Measurements from ENCODE around the gene NME7. TPM values are rescaled to one million over a fixed set of nuclear protein-coding genes. Genes with fewer than 3 reads are reported as not detected.

Gene NME7
- total RNA-seq, 4 donors from 2014 or later: 14.1 to 42.6 (median 25.0) TPM

DNA sequence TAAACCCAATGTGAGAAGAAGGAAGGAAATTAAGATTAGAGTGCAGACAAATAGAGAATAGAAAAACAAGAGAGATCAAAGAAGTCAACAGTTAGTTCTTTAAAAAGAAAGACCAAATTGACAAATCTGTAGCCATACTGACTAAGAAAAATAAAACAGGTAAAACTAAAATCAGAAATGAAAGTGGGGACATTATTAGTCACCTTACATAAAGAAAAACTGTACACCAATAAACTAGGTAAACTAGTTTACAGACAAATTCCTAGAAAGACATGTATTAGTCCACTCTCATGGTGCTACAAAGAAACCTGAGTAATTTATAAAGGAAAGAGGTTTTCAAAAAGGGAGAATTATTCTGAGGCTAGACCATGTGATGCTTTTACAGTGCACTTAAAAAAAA, 22.7 kb upstream of the NME7 start:
- TF ChIP-seq, protein P1, sequence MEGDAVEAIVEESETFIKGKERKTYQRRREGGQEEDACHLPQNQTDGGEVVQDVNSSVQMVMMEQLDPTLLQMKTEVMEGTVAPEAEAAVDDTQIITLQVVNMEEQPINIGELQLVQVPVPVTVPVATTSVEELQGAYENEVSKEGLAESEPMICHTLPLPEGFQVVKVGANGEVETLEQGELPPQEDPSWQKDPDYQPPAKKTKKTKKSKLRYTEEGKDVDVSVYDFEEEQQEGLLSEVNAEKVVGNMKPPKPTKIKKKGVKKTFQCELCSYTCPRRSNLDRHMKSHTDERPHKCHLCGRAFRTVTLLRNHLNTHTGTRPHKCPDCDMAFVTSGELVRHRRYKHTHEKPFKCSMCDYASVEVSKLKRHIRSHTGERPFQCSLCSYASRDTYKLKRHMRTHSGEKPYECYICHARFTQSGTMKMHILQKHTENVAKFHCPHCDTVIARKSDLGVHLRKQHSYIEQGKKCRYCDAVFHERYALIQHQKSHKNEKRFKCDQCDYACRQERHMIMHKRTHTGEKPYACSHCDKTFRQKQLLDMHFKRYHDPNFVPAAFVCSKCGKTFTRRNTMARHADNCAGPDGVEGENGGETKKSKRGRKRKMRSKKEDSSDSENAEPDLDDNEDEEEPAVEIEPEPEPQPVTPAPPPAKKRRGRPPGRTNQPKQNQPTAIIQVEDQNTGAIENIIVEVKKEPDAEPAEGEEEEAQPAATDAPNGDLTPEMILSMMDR (IDR thresholded peaks at IDR 0.05): no peak
- no peak for TF ChIP-seq POLR2A (IDR thresholded peaks at IDR 0.05)
- intact Hi-C loops (cut with DNase I; ENCODE audit: low total_unique reads): no loop called here
- H3K9me3 ChIP-seq: no peaks in the 10 kb centered on the region
- H3K36me3 ChIP-seq: no peaks in the 10 kb centered on the region
- no peaks in the 10 kb centered on the region for H3K27me3 ChIP-seq
- no peak for DNase-seq
- no peak overlapping the region for H3K27ac ChIP-seq
- H3K4me3 ChIP-seq: no peak overlapping the region
- H3K4me1 ChIP-seq: no peaks in the 10 kb centered on the region

DNA sequence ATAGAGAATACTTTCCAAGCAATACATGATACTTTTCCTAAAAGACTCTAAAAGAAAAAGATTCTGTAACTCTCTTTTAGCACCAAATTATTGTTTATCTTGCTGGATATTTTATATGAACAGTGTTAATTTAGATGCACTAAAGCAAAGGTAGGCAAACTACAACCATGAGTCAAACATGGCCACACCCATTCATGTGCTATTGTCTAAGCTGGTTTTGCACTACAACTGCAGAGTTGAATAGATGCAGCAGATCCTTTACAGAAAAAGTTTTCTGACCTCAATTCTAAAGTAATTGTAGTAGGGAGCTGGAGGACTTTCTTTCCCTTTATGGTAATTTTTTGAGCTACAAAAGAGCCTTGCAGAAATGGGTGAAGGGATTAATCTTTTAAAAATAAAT, 19.8 kb upstream of the NME7 start:
- intact Hi-C loops (cut with DNase I; ENCODE audit: low total_unique reads): no loop called here
- TF ChIP-seq POLR2A (IDR thresholded peaks at IDR 0.05): no peak
- TF ChIP-seq, protein P1 (IDR thresholded peaks at IDR 0.05): no peak

DNA sequence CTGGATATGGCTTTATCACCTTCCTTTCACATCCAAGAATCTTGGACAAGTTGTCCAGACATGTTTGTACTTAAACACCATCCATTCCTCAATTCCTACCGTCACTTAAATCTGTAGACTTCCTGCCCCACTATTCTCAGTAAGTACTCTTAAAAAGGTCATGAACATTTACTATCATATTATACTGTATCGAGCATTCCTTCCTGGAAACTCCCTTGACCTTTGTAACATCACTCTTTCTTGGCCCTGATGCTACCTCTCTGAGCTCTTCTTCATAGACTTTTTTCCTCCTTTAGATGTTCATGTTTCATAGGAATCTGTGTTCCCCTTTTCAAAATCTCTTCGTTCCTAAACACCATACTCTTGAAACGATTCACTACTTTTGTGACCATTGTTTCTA, 15.9 kb upstream of the NME7 start:
- Histone ChIP-seq H3K4me3 (no peak overlapping the region), H3K4me1 (no peaks in the 10 kb centered on the region), H3K27ac (no peak overlapping the region), H3K36me3 (no peaks in the 10 kb centered on the region), H3K9me3 (no peaks in the 10 kb centered on the region), H3K27me3 (no peaks in the 10 kb centered on the region)
- no peak for TF ChIP-seq POLR2A (IDR thresholded peaks at IDR 0.05)
- TF ChIP-seq, protein P1 (IDR thresholded peaks at IDR 0.05): no peak
- intact Hi-C loops (cut with DNase I; ENCODE audit: low total_unique reads): no loop called here
- DNase-seq: no peak

More for the DNA sequence above, 19.8 kb upstream of the NME7 start:
- Histone ChIP-seq H3K36me3 (no peaks in the 10 kb centered on the region), H3K27me3 (no peaks in the 10 kb centered on the region), H3K4me3 (no peak overlapping the region), H3K4me1 (no peaks in the 10 kb centered on the region), H3K9me3 (no peaks in the 10 kb centered on the region), H3K27ac (no peak overlapping the region)
- no peak for DNase-seq

DNA sequence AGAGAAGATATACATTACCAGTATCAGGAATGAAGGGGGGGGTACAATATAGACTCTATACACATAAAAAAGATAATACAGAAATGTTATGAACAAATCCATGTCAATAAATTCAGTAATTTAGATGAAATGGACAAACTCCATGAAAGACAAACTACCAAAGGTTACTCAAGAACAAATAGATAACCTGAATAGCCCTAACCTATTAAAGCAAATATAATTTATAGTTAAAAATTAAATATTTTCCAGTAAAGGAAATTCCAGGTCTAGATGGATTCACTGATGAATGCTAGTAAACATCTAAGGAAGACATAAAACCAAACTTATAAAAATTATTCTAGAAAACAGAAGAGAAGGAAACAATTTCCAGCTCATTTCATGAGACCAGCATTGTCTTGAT, 13.6 kb upstream of the NME7 start:
- TF ChIP-seq POLR2A (IDR thresholded peaks at IDR 0.05): no peak
- TF ChIP-seq, protein P1 (IDR thresholded peaks at IDR 0.05): no peak
- intact Hi-C loops (cut with DNase I; ENCODE audit: low total_unique reads): no loop called here
- H3K27me3 ChIP-seq: no peaks in the 10 kb centered on the region
- H3K27ac ChIP-seq: no peak overlapping the region
- no peaks in the 10 kb centered on the region for H3K36me3 ChIP-seq
- DNase-seq: no peak
- no peak overlapping the region for H3K4me3 ChIP-seq
- H3K9me3 ChIP-seq: no peaks in the 10 kb centered on the region
- no peaks in the 10 kb centered on the region for H3K4me1 ChIP-seq

DNA sequence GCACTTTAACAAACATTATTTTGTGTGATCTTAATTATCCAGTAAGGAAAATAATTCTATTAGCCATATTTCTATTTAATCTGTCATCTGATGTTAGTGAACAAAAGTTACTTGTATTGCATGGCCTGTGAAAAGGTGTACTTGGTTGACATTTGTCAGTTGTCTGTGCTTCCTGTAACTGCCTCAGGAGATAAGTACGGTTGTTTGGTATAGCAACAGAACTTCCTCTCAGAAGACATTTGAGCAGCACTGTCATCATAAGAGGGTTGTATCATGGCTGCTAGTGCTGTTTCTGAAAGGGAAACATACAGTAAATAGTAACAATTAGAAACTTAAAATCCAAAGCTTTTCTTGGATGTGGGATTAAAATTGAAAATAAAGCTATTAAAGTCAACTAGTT, 3.8 kb upstream of the NME7 start:
- peaks cover 0 to 4% of the 10 kb centered on the region in 2 donors for H3K4me1 ChIP-seq
- H3K4me3 ChIP-seq: no peak overlapping the region
- H3K27me3 ChIP-seq: no peaks in the 10 kb centered on the region
- no peaks in the 10 kb centered on the region for H3K36me3 ChIP-seq
- H3K27ac ChIP-seq: no peak overlapping the region
- TF ChIP-seq, protein P1 (IDR thresholded peaks at IDR 0.05): no peak
- no peak for TF ChIP-seq POLR2A (IDR thresholded peaks at IDR 0.05)
- intact Hi-C loops (cut with DNase I; ENCODE audit: low total_unique reads): no loop called here
- no peak for DNase-seq
- no peaks in the 10 kb centered on the region for H3K9me3 ChIP-seq
